Stomach (tissue), 9 donors: ENCODE results near the gene BID. TPM values are rescaled to one million over a fixed set of nuclear protein-coding genes. Genes with fewer than 3 reads are reported as not detected.

Experiments used
- DNase-seq, 2 donors: peaks; one replicate each; pipeline versions ENCODE4 v3.0.0 to v3.0.0-alpha.2; 2013 to 2019
- H3K27ac ChIP-seq, 5 donors: fragments of 200-600 bp in 4 of 5; sonication (generic) in 4 of 5; one replicate each; pipeline ENCODE4 v1.5.1; 2013 to 2019; ENCODE audit warnings: mild to moderate bottlenecking in 1 of 5, moderate library complexity in 1 of 5
- H3K27me3 ChIP-seq, 3 donors: fragments of 200-600 bp; sonication (generic); one replicate each; pipeline ENCODE4 v1.5.1; 2017 to 2019; ENCODE audit warnings: mixed run types in 1 of 3
- H3K36me3 ChIP-seq, 4 donors: fragments of 200-600 bp; sonication (generic); 1 replicate in 3 of 4; 2 replicates in 1 of 4; pipeline ENCODE4 v1.5.1; 2016 to 2019
- H3K4me1 ChIP-seq, 4 donors: fragments of 200-600 bp; sonication (generic); one replicate each; pipeline ENCODE4 v1.5.1; 2016 to 2019
- H3K4me3 ChIP-seq, 4 donors: fragments of 200-600 bp; sonication (generic) in 3 of 4; one replicate each; pipeline ENCODE4 v1.5.1; 2016 to 2019; ENCODE audit warnings: mild to moderate bottlenecking in 1 of 4
- H3K9me3 ChIP-seq, 4 donors: fragments of 200-600 bp; sonication (generic); one replicate each; pipeline ENCODE4 v1.5.1; 2016 to 2019
- EP300 ChIP-seq: sonication (generic); formaldehyde crosslinking; IDR thresholded peaks from one replicate; pipeline ENCODE4 v1.6.1; 2017; ENCODE audit warnings: antibody characterized with exemption
- POLR2A ChIP-seq, 4 donors: fragments of 450-650 bp; IDR thresholded peaks; one replicate each; pipeline ENCODE4 v1.6.1; 2016; ENCODE audit warnings: antibody characterized with exemption in 4 of 4, control low read depth in 2 of 4, mild to moderate bottlenecking in 1 of 4, moderate library complexity in 1 of 4
- POLR2AphosphoS5 ChIP-seq, 3 donors: sonication (generic); formaldehyde crosslinking; IDR thresholded peaks; one replicate each; pipeline ENCODE4 v1.6.1; 2016; ENCODE audit warnings: antibody characterized with exemption in 3 of 3
- WGBS, 5 donors: extraction: QIAGEN DNeasy Blood & Tissue Kit in 3 of 5; methylation state at CpG; one replicate each; pipeline versions ENCODE4 v1.1.5 to v1.1.7; 2013 to 2018; 5-methylcytosine and 5-hydroxymethylcytosine counted together
- intact Hi-C: fragments of 100-400 bp; cut with DNase I; formaldehyde crosslinking; loops from one replicate; pipeline ENCODE4 v1.15.1; 2023; ENCODE audit warnings: low total_unique reads
- polyA plus RNA-seq, 3 donors: library from polyadenylated mRNA; stranded (reverse); fragments of 200-250 nt; gene quantifications; one replicate each; pipeline ENCODE4 v1.2.3, GENCODE V29; 2013
- total RNA-seq, 5 donors: library from RNA; depleted of rRNA; stranded (reverse); fragments of >200 nt; gene quantifications; one replicate each; pipeline versions ENCODE4 v1.1.0 to v1.2.3, GENCODE V29; 2014 to 2016
- TF ChIP-seq, protein P1 (sequence below), 7 experiments: fragments of 450-650 bp in 4 of 7; fragments of 200-600 bp in 3 of 7; sonication (generic) in 3 of 7; IDR thresholded peaks; one replicate each; pipeline ENCODE4 v1.5.1; 2016 to 2019; ENCODE audit warnings: antibody characterized with exemption in 7 of 7, control low read depth in 2 of 7, mild to moderate bottlenecking in 1 of 7
- donor health status: healthy with polysubstance abuse.
- donor health status: Bipolar disorder and iron deficiency.
- donor health status: healthy.

The BID gene
- total and polyA plus RNA-seq, 8 donors, result 1.2 to 50.9 (median 19.7) TPM

DNA sequence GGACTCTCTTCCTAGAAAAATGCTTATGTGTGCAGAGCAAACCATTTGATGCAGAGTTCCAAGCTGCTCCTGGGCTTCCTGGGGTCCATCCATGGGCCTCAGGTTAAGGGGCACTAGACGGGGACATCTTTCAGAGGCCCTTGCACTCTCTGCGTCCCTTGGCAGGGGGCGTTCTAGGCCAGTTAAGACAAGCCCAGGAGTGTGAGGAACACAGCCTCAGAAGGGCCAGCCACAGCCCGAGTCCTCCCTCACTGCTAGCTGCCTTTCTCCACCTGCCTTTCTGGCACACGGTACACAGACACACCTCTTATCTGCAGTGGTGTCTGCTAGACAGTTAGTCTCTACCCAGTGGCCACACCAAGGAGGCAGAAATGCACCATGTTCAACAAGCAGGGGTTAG, 18.0 kb upstream of the BID start:
- intact Hi-C loops, result no loop called here
- no peaks in the 10 kb centered on the region for H3K9me3 ChIP-seq
- TF ChIP-seq EP300 (no peak), POLR2A (IDR thresholded peaks at IDR 0.05) (no peak), POLR2AphosphoS5 (IDR thresholded peaks at IDR 0.05) (no peak)
- TF ChIP-seq, protein P1, sequence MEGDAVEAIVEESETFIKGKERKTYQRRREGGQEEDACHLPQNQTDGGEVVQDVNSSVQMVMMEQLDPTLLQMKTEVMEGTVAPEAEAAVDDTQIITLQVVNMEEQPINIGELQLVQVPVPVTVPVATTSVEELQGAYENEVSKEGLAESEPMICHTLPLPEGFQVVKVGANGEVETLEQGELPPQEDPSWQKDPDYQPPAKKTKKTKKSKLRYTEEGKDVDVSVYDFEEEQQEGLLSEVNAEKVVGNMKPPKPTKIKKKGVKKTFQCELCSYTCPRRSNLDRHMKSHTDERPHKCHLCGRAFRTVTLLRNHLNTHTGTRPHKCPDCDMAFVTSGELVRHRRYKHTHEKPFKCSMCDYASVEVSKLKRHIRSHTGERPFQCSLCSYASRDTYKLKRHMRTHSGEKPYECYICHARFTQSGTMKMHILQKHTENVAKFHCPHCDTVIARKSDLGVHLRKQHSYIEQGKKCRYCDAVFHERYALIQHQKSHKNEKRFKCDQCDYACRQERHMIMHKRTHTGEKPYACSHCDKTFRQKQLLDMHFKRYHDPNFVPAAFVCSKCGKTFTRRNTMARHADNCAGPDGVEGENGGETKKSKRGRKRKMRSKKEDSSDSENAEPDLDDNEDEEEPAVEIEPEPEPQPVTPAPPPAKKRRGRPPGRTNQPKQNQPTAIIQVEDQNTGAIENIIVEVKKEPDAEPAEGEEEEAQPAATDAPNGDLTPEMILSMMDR (IDR thresholded peaks at IDR 0.05), result no peak
- H3K4me1 ChIP-seq, result peaks cover 0 to 14% (median 7%) of the 10 kb centered on the region in 4 donors
- no peak overlapping the region for H3K4me3 ChIP-seq
- DNase-seq, result no peak
- peaks cover 16 to 75% (median 58%) of the 10 kb centered on the region in 4 donors for H3K36me3 ChIP-seq
- WGBS, 5 donors, result 56 to 69% (median 68%) methylated on average over 2 to 5 of the region's 5 CpGs
- H3K27me3 ChIP-seq, result no peaks in the 10 kb centered on the region
- H3K27ac ChIP-seq, result no peak overlapping the region

DNA sequence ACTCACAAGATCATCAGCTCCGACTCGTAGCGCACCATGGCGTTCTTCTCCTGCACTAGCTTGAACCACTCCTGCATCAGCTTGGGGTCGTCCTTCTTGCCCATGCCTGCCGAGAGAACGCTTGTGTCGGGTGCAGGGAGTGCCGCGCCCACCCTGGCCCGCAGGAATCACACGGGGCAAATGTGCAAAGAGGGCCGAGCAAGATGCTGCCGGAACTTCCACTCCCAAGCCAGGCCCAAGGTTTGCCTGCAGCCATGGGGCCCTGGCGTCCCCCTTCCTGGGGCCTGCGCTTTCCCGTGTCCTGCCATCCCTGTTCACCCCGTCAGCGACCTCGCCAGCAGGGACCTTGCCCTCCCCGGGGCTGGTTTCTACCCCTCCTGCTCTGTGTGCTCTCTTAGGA, 16.9 kb upstream of the BID start:
- WGBS, 5 donors, result 93 to 98% (median 95%) methylated on average over 20 to 21 of the region's 21 CpGs
- peaks cover 16 to 66% (median 48%) of the 10 kb centered on the region in 4 donors for H3K36me3 ChIP-seq
- no peak overlapping the region for H3K27ac ChIP-seq
- no peaks in the 10 kb centered on the region for H3K27me3 ChIP-seq
- no peak for DNase-seq
- intact Hi-C loops, result no loop called here
- no peak overlapping the region for H3K4me3 ChIP-seq
- TF ChIP-seq, protein P1 (IDR thresholded peaks at IDR 0.05), result no peak
- TF ChIP-seq EP300 (no peak), POLR2A (IDR thresholded peaks at IDR 0.05) (no peak), POLR2AphosphoS5 (IDR thresholded peaks at IDR 0.05) (no peak)
- peaks cover 0 to 25% (median 17%) of the 10 kb centered on the region in 4 donors for H3K4me1 ChIP-seq
- no peaks in the 10 kb centered on the region for H3K9me3 ChIP-seq

DNA sequence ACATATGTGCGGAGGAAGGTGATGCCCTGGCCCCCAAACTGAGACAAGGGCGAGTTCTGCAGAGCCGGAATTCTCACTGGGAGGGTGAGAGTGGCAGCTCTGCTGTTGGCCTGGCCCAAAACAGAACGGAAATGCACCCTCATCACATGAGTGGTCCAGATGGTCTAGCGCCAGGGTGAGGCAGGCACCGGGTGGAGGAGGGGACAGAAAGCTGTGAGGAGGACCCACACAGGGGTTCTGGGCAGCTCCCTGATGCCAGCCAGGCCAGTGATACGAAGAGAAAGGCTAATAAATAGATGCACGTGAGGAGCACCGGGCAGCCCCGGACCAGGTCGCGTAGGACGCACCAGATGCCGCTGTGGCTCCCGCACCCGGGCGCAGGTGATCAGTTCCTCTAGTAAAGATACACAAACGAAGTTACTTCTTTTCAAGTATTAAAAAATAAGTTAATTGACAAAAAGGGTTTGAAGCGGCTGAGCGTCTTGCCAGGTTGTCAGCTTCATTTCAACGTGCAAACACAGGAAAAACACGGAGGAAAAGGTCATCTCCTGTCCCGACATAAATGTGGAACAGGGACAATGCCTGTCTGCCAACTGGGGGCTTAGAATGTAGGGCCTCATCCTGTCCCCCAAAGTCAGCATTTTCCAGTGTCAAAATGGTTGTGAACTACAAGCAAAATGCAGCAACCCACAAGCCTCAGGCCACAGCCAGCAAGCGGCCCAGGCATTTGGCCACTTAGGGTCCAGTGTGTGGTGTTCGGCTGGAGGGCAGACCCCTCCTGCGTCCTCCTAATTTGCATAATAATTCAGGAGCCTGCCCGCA, 15.3 kb upstream of the BID start:
- H3K4me1 ChIP-seq, result peaks cover 0 to 27% (median 17%) of the 10 kb centered on the region in 4 donors
- no peaks in the 10 kb centered on the region for H3K9me3 ChIP-seq
- H3K4me3 ChIP-seq, result no peak overlapping the region
- peaks cover 16 to 56% (median 38%) of the 10 kb centered on the region in 4 donors for H3K36me3 ChIP-seq
- no peak overlapping the region for H3K27ac ChIP-seq
- no peaks in the 10 kb centered on the region for H3K27me3 ChIP-seq
- DNase-seq, result no peak
- intact Hi-C loops, result no loop called here
- TF ChIP-seq POLR2AphosphoS5 (IDR thresholded peaks at IDR 0.05), result no peak
- TF ChIP-seq, protein P1 (IDR thresholded peaks at IDR 0.05), result no peak
- TF ChIP-seq EP300, result no peak
- TF ChIP-seq POLR2A (IDR thresholded peaks at IDR 0.05), result no peak
- 89 to 93% (median 92%) methylated on average over 27 of the region's 27 CpGs for WGBS, 5 donors

DNA sequence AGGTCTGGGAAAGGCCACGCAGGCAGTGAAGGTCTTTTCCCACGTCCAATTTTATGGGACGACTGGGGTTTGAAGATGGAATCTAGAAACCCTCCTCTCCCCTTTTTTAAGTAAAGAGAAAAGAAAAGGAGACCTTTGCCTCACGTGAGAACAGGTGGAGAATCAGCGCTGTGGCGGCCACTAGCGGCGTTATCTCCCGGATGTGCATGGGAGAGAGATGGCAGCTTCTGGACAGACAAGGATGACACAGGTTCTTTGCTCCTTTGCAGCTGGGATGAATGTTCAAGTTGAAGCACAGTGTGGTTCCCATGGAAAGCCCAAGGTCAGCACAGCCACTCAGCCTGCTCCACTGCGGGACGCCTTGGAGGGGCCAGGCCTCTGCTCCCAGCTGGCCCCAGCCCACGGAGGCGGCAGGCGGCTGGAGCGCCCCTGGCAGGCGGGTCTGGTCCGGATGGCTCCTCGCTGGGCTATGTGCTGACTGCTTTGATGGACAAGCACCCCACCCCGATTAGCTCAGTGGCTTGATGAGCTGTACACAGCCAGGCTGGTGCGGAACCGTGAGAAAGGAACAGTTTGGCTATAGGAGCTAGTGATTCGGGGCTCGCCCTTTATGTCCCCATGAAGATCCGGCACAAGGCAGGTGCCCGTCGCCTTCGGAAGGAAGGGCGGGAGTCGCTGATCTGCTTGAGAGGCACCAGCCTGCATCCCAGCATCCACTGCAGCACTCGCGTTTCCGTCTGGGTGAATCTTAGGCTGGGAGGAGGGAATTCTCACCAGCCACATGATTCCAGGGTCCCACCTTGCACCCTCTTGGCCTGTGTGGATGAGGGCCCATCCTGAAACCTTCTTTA, 14.5 kb upstream of the BID start:
- WGBS, 5 donors, result 88 to 92% (median 89%) methylated on average over 20 to 32 of the region's 32 CpGs
- Histone ChIP-seq H3K27ac (no peak overlapping the region), H3K9me3 (no peaks in the 10 kb centered on the region), H3K4me3 (no peak overlapping the region), H3K27me3 (no peaks in the 10 kb centered on the region), H3K36me3 (peaks cover 16 to 51% (median 35%) of the 10 kb centered on the region in 4 donors), H3K4me1 (peaks cover 0 to 27% (median 17%) of the 10 kb centered on the region in 4 donors)
- intact Hi-C loops, result no loop called here
- no peak for DNase-seq
- TF ChIP-seq EP300 (no peak), POLR2A (IDR thresholded peaks at IDR 0.05) (no peak), POLR2AphosphoS5 (IDR thresholded peaks at IDR 0.05) (no peak)
- TF ChIP-seq, protein P1 (IDR thresholded peaks at IDR 0.05), result no peak
